GM18858 (cell line): ENCODE results near the gene ACOT6.
A peak's percentile ranks its signal among the peaks of the same experiment; 100 is the strongest.
"Not testable (repeated sequence)": the region's sequence is repeated elsewhere in the genome, so short reads cannot be mapped to it uniquely, and the experiment has no call there.

ENCODE experiments used
- ATAC-seq: cut with Tn5 transposase; IDR thresholded peaks from one replicate; pipeline ENCODE4 v1.9.1; 2021; ENCODE audit not compliant: unreplicated experiment

Gene ACOT6, protein sequence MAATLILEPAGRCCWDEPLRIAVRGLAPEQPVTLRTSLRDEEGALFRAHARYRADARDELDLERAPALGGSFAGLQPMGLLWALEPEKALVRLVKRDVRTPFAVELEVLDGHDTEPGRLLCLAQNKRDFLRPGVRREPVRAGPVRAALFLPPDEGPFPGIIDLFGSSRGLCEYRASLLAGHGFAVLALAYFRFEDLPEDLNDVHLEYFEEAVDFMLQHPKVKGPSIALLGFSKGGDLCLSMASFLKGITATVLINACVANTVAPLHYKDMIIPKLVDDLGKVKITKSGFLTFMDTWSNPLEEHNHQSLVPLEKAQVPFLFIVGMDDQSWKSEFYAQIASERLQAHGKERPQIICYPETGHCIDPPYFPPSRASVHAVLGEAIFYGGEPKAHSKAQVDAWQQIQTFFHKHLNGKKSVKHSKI

GRCh38 chr14:73612339-73613045 is at the start of gene ACOT6:
TSS of gene ACOT6 (plus strand) at chr14:73612517. CDS start at chr14:73612572, 55 bp downstream.
- peak; percentile 40 for ATAC-seq

- not testable (repeated sequence) for ATAC-seq
These were observed 49.6 kb upstream of the ACOT6 start for GRCh38 chr14:73562696-73563095.

GRCh38 chr14:73566431-73566830 is 45.9 kb upstream of the ACOT6 start:
- not testable (repeated sequence) for ATAC-seq

GRCh38 chr14:73566935-73567334 is 45.4 kb upstream of the ACOT6 start:
- not testable (repeated sequence) for ATAC-seq

GRCh38 chr14:73567358-73567757 is 45.0 kb upstream of the ACOT6 start:
- no peak for ATAC-seq

DNA sequence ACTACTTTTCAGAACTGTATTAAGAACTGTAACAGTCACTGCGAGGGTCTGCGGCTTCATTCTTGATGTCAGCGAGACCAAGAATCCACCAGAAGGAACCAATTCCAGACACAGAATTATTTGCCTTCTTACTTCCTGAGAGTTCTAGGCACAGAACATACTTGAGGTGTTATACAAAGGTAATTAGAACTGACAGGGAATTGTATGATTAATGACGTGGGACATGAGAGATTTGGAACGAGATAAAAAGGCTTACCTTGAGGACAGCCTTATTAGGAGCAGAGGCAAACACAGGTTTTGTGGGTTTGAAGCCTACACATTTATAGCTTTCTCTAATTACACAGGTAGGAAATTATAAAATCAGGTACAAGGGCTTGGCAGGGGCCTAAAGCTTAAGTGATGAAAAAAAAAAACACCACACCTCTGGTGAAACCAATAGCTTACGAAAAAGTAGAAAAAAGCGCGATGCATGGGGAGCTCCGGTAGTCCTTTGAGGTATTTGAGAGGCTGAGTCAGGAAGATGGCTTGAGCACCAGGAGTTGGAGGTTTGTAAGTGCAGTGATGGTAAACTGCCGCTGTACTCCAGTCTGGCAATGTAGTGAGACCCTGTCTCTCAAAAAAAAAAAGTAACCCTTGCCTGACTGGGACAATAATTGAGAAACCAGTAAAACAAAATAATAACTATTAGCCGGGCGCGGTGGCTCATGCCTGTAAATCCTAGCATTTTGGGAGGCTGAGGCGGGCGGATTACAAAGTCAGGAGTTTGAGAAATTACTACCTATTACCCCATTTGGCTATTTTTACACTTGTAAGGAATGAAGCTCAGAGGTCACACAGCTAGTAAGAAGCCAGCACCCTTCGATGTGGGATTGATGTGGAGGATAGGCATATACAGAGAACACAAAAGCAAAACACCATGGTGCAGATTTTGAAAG is 44.1 kb upstream of the ACOT6 start:
- ATAC-seq, result no peak

GRCh38 chr14:73568886-73569184 is 43.5 kb upstream of the ACOT6 start:
- ATAC-seq, result not testable (repeated sequence)

DNA sequence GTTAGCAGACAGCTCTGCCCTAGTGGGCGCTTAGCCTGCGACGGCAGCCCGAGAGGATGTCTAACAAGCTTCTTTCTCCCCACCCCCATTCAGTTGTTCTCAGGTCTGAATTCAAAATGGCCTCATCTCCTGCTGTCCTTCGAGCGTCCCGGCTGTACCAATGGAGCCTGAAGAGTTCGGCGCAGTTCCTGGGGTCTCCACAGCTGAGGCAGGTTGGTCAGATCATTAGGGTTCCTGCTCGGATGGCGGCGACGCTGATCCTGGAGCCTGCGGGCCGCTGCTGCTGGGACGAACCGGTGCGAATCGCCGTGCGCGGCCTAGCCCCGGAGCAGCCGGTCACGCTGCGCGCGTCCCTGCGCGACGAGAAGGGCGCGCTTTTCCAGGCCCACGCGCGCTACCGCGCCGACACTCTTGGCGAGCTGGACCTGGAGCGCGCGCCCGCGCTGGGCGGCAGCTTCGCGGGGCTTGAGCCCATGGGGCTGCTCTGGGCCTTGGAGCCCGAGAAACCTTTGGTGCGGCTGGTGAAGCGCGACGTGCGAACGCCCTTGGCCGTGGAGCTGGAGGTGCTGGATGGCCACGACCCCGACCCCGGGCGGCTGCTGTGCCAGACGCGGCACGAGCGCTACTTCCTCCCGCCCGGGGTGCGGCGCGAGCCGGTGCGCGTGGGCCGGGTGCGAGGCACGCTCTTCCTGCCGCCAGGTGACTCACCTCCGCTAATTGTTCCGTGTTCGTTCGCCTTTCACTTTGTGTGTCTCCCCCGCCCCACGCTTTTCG is 42.9 kb upstream of the ACOT6 start, which contains the start of gene ACOT2:
Gene ACOT2 (plus strand): TSS at position 29 of the 774 bp plus-strand sequence. CDS start 28 bp downstream, at position 57.
- peak; percentile 38 for ATAC-seq

GRCh38 chr14:73570913-73571312 is 41.4 kb upstream of the ACOT6 start:
- ATAC-seq, result not testable (repeated sequence)

GRCh38 chr14:73573034-73573433 is 39.3 kb upstream of the ACOT6 start:
- ATAC-seq, result not testable (repeated sequence)

DNA sequence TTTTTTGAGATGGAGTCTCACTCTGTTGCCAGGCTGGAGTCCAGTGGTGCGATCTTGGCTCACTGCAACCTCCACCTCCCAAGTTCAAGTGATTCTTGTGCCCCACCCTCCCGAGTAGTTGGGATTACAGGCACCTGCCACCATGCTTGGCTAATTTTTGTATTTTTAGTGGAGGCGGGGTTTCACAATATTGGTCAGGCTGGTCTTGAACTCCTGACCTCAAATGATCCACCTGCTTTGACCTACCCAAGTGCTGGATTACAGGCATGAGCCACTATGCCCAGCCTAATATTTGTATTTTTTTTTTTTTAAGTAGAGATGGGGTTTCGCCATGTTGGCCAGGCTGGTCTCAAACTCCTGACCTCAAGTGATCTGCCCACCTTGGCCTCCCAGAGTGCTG is 38.6 kb upstream of the ACOT6 start:
- ATAC-seq, result not testable (repeated sequence)

DNA sequence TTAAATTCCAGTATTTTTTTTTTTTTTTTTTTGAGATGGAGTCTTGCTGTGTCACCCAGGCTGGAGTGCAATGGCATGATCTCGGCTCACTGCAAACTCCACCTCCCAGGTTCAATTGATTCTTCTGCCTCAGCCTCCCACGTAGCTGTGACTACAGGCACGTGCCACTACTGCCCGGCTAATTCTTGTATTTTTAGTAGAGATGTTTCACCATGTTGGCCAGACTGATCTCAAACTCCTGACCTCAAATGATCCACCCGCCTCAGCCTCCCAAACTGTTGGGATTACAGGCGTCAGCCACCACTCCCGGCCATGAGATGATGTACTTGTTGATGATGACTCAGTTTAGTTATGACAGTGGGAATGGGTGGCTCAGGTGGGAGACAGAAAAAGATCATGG is 38.1 kb upstream of the ACOT6 start:
- ATAC-seq, result not testable (repeated sequence)

DNA sequence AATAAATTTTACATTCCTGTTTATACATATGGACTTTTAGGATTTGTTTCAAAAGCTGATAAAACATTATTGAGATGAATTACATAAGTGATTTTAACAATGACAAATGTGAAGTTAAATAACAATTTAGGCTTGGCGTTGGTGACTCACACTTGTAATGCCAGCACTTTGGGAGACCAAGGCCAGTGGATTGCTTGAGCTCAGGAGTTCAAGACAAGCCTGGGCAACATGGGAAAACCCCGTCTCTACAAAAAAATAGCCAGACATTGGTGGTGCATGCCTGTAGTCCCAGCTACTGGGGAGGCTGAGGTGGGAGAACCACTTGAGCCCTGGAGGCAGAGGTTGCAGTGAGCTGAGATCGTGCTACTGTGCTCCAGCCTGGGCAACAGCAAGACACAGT is 35.9 kb upstream of the ACOT6 start:
- no peak for ATAC-seq

DNA sequence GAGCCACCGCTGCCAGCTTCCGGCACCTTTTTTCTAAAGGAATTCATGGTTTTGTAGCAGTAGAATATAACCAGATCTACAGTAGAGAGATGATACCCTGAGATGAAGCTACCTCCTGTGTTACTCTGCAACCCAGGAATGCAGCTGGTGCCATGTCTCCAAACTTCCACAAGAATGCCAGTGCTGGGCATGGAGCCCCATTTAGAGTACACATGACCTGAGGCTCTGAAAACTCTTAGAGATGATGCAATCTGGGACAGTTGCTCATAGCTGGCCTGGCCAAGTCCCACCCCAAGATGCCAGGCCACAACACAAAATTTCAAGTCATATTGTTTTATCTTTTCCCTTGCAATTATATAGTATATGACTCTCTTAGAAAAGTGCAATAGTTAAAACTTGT is 35.1 kb upstream of the ACOT6 start:
- ATAC-seq, result not testable (repeated sequence)

DNA sequence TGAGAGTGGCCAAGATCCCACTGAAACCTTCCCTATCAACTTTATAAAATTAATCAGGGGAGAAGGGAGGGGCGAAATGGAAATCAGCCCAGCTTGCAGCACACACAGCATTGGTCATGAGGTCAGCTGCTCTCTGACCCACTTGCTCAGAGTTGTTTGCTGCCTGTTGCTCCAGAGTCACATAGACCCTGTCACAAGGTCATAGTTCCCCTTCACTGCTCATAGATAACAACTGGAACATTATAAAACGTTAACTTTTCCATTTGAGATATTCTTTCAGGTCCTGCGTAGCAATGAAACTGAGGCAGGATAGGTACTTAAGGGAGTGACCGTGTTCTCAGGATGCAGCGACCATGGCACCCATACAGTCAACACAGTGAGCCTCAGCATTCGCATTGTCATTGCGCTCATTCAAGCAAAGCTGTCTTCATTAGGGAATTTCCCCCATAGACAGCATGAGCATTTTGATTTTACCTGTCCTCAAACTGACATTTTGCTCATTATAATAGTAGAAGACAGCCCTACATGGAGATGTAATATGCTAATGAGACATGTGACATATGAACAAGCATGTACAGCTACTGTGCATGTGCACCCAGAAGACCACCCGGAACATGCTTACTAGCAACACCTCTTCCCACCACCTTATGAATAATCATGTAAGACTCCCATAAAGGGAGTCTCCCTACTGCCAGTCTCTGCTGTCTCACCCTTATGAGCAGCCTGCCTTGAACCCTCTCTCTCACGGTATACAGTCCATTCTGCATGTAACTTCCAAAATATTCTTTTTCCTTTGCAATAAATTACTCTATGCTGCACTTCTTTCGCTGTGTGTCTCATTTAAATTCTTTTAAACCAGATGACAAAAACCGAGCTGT is 30.0 kb upstream of the ACOT6 start:
- not testable (repeated sequence) for ATAC-seq

DNA sequence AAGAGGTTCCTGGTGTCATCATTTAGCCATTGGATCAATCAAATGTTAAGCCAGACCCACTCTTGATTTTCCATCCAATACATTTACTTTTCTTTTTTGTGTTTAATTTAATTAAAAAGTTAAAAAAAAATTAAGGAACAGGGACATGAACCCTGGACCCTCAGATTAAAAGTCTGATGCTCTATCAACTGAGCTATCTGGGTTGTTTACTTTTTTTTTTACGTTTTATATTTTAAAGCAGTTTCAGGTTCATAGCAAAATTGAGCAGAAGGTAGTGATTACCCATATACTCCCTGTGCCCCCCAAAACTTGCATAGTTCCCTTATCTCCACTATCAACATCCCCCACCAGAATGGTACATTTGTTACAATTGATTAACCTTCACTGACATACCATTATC is 23.6 kb upstream of the ACOT6 start:
- no peak for ATAC-seq

DNA sequence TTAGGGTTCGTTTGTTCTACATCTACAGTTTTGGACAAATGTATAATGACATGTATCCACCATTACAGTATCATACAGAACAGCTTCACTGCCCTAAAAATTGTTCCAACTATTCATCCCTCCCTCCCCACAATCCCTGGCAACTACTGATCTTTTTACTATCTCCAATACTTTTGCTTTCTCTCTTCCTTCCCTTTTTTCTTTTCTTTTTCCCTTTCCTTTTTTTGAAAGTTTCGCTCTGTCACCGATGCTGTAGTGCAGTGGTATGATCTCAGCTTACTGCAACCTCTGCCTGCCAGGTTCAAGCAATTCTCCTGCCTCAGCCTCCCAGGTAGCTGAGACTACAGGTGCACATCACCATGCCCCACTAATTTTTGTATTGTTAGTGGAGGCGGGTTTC is 23.2 kb upstream of the ACOT6 start:
- no peak for ATAC-seq

DNA sequence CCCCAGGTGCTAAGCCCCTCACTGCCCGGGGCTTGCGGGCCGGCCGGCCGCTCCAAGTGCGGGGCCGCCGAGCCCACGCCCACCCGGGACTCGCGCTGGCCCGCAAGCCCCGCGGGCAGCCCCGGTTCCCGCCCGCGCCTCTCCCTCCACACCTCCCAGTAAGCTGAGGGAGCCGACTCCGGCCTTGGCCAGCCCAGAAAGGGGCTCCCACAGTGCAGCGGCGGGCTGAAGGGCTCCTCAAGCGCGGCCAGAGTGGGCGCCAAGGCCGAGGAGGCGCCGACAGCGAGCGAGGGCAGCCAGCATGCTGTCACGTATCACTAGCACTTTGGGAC is 21.7 kb upstream of the ACOT6 start:
- ATAC-seq, result not testable (repeated sequence)

- no peak for ATAC-seq
These were observed 20.4 kb upstream of the ACOT6 start, which contains the start of gene ACOT4 for GRCh38 chr14:73591690-73592449. TSS of gene ACOT4 (plus strand) at chr14:73591873. CDS start at chr14:73591960, 87 bp downstream.
